HCT116 (cell line): ENCODE data around the gene ARF1. TPM values are rescaled to one million over a fixed set of nuclear protein-coding genes. Genes with fewer than 3 reads are reported as not detected.

ENCODE experiments used
- ATAC-seq: fragments of 200-7000 bp; cut with Tn5 transposase; 2 replicates; pipeline ENCODE4 v1.9.1; 2020; ENCODE audit warnings: mild to moderate bottlenecking, moderate library complexity
- BruUV-seq: library from RNA; stranded (reverse); fragments of 400-500 nt; replicated peaks from 2 replicates; lab custom pipeline; 2021; lab: Mats Ljungman, UMichigan
- CTCF ChIA-PET: fragments of 300-600 bp; sonication (Branson Sonifier 250); formaldehyde crosslinking; loops from one replicate; lab custom pipeline; 2021; ENCODE audit warnings: antibody characterized with exemption; lab: Charles Lee
- POLR2A ChIA-PET: fragments of 300-600, 350-600 bp; sonication (Branson Sonifier 250); formaldehyde crosslinking; loops from one replicate; lab custom pipeline; 2021; ENCODE audit warnings: antibody characterized with exemption; lab: Charles Lee
- RAD21 ChIA-PET, 2 experiments: fragments of 300-600 bp; sonication (Branson Sonifier 250); formaldehyde crosslinking; loops; one replicate each; lab custom pipeline; 2023; ENCODE audit warnings: low total read pairs in 2 of 2; ENCODE audit not compliant: uncharacterized antibody in 2 of 2, unreplicated experiment in 2 of 2, low non-redundant PET in 1 of 2; lab: Charles Lee
- DNase-seq: peaks from one replicate; pipeline ENCODE4 v3.0.0-alpha.2; 2010; ENCODE audit warnings: low read depth, low spot score
- H2AFZ ChIP-seq: fragments of 200-600 bp; shearing (Covaris generic), sonication (generic); 2 replicates; pipeline ENCODE4 v1.6.1; 2017; ENCODE audit warnings: low read depth, mixed run types, mixed read lengths, antibody characterized with exemption, low read length; ENCODE audit not compliant: poor library complexity, severe bottlenecking
- H3K27ac ChIP-seq: 2 replicates; pipeline ENCODE4 v1.5.1; 2012; ENCODE audit warnings: low read depth, low read length
- H3K27me3 ChIP-seq: fragments of 200-600 bp; sonication (generic); 2 replicates; pipeline ENCODE4 v1.6.1; 2016; ENCODE audit warnings: mixed run types, low read length, mixed read lengths; ENCODE audit not compliant: insufficient read depth
- H3K36me3 ChIP-seq, 2 experiments: fragments of 200-500 bp in 1 of 2; fragments of 200-600 bp in 1 of 2; sonication (Bioruptor generic) in 1 of 2; sonication (generic) in 1 of 2; 2 replicates each; pipeline versions ENCODE4 v1.5.1 to v1.6.1; 2014 to 2016; ENCODE audit warnings: low read length in 2 of 2, inconsistent platforms in 1 of 2, mixed read lengths in 1 of 2, mixed run types in 1 of 2; ENCODE audit not compliant: insufficient read depth in 2 of 2, control insufficient read depth in 1 of 2
- H3K4me1 ChIP-seq, 2 experiments: fragments of 200-600 bp in 1 of 2; sonication (generic) in 1 of 2; 2 replicates each; pipeline versions ENCODE4 v1.5.1 to v1.6.1; 2012 to 2017; ENCODE audit warnings: low read length in 2 of 2, inconsistent platforms in 1 of 2, mild to moderate bottlenecking in 1 of 2, mixed read lengths in 1 of 2, mixed run types in 1 of 2, moderate library complexity in 1 of 2; ENCODE audit not compliant: insufficient read depth in 2 of 2, control insufficient read depth in 1 of 2
- H3K4me2 ChIP-seq: fragments of 200-600 bp; sonication (generic); 2 replicates; pipeline ENCODE4 v1.6.1; 2017; ENCODE audit warnings: mixed run types, low read length, mixed read lengths
- H3K4me3 ChIP-seq, 2 experiments: fragments of 200-600 bp in 1 of 2; sonication (generic) in 1 of 2; replicated peaks in 1 of 2; 2 replicates each; pipeline ENCODE4 v1.5.1; 2011 to 2016; ENCODE audit warnings: low read length in 2 of 2, control low read depth in 1 of 2, low read depth in 1 of 2, mild to moderate bottlenecking in 1 of 2, mixed read lengths in 1 of 2, mixed run types in 1 of 2
- H3K79me2 ChIP-seq: fragments of 200-600 bp; sonication (generic); 2 replicates; pipeline ENCODE4 v1.6.1; 2017; ENCODE audit warnings: mild to moderate bottlenecking, mixed run types, low read length, moderate library complexity, mixed read lengths; ENCODE audit not compliant: insufficient read depth
- H3K9ac ChIP-seq: fragments of 200-600 bp; sonication (generic); 2 replicates; pipeline ENCODE4 v1.6.1; 2016; ENCODE audit warnings: low read length, mixed read lengths
- H3K9me2 ChIP-seq: fragments of 200-600 bp; sonication (generic), shearing (Covaris generic); 2 replicates; pipeline ENCODE4 v1.6.1; 2017; ENCODE audit warnings: mixed run types, mild to moderate bottlenecking, moderate library complexity; ENCODE audit not compliant: insufficient read depth
- H3K9me3 ChIP-seq, 2 experiments: fragments of 200-500 bp in 1 of 2; fragments of 200-600 bp in 1 of 2; sonication (Bioruptor generic) in 1 of 2; sonication (generic) in 1 of 2; 2 replicates each; pipeline ENCODE4 v1.6.1; 2014 to 2017; ENCODE audit warnings: low read length in 2 of 2, mixed read lengths in 2 of 2, inconsistent platforms in 1 of 2, low read depth in 1 of 2, mild to moderate bottlenecking in 1 of 2, mixed run types in 1 of 2, moderate library complexity in 1 of 2; ENCODE audit not compliant: control insufficient read depth in 1 of 2, insufficient read depth in 1 of 2
- H4K20me1 ChIP-seq: fragments of 200-600 bp; sonication (generic), shearing (Covaris generic); 2 replicates; pipeline ENCODE4 v1.6.1; 2017; ENCODE audit warnings: mixed run types, mild to moderate bottlenecking, moderate library complexity; ENCODE audit not compliant: insufficient read depth
- POLR2AphosphoS5 ChIP-seq: IDR thresholded peaks from 2 replicates; pipeline ENCODE4 v1.6.1; 2011; ENCODE audit warnings: mild to moderate bottlenecking, low read depth, low read length, moderate library complexity
- SIN3A ChIP-seq: IDR thresholded peaks from 2 replicates; pipeline ENCODE4 v1.6.1; 2012; ENCODE audit warnings: low read depth
- SRF ChIP-seq: IDR thresholded peaks from 2 replicates; pipeline ENCODE4 v1.6.1; 2012; ENCODE audit warnings: low read depth
- ZFX ChIP-seq: fragments of 450-650 bp; IDR thresholded peaks from 2 replicates; pipeline ENCODE4 v1.6.1; 2017
- intact Hi-C: fragments of 100-400 bp; cut with micrococcal nuclease; formaldehyde crosslinking; loops from 2 replicates; pipeline ENCODE4 v1.10.0; 2022
- total RNA-seq: library from RNA; stranded (reverse); gene quantifications from one replicate; pipeline ENCODE4 v1.2.1, GENCODE V29; 2021; ENCODE audit not compliant: unreplicated experiment

Gene ARF1
- total RNA-seq, 1 experiment from 2014 or later: 394 TPM

- no peaks in the 10 kb centered on the region for H3K9me2 ChIP-seq
- peak overlapping the region; percentile 96 for H3K4me2 ChIP-seq
- RAD21 ChIA-PET: interaction anchor here (1.0 to 2.1 kb wide), 2 partner anchors 82 kb away, joined by 3 to 4 read pairs; no protein-coding TSS in a partner anchor
- no peaks in the 10 kb centered on the region for H3K9me3 ChIP-seq
- H2AFZ ChIP-seq: no peak overlapping the region
- peak overlapping the region; percentile 94 to 99 for H3K4me3 ChIP-seq
- ATAC-seq (peak; percentile 35), DNase-seq (no peak)
- H3K79me2 ChIP-seq: peaks cover 74% of the 10 kb centered on the region
- TSS peak; percentile 37 for BruUV-seq
- peaks cover 8 to 37% of the 10 kb centered on the region in 2 experiments; a peak in 3 of 4 replicates for H3K4me1 ChIP-seq
- H4K20me1 ChIP-seq: peaks cover 20% of the 10 kb centered on the region
- intact Hi-C loops: no loop called here
- peak overlapping the region; percentile 100 for H3K9ac ChIP-seq
- no peak; the same call in 1 of the 2 replicates for TF ChIP-seq POLR2AphosphoS5
- peak overlapping the region; percentile 92 for H3K27ac ChIP-seq
- POLR2A ChIA-PET: interaction anchor here (0.7 to 1.2 kb wide), 6 partner anchors 9 to 82 kb away, joined by 3 to 4 read pairs (median 3); no protein-coding TSS in a partner anchor
- peaks cover 0 to 19% of the 10 kb centered on the region in 2 experiments; a peak in 1 of 4 replicates for H3K36me3 ChIP-seq
- H3K27me3 ChIP-seq: no peaks in the 10 kb centered on the region
- CTCF ChIA-PET: interaction anchor here (0.7 to 1.5 kb wide), 3 partner anchors 9 to 82 kb away, joined by 3 to 4 read pairs (median 4); no protein-coding TSS in a partner anchor
These were observed 812 bp upstream of the ARF1 start for GRCh38 chr1:228081578-228082213.

- Histone ChIP-seq H4K20me1 (peaks cover 35% of the 10 kb centered on the region), H3K9ac (peak overlapping the region; percentile 100), H3K79me2 (peaks cover 89% of the 10 kb centered on the region), H3K4me1 (peaks cover 11 to 51% of the 10 kb centered on the region in 2 experiments), H3K9me2 (no peaks in the 10 kb centered on the region), H3K4me2 (peak overlapping the region; percentile 96), H3K9me3 (no peaks in the 10 kb centered on the region)
- RAD21 ChIA-PET: interaction anchor here in 1 of 2 experiments (2.1 kb wide), 1 partner anchor 84 kb away, joined by 4 read pairs; no protein-coding TSS in a partner anchor
- TF ChIP-seq ZFX (peak; percentile 55), SRF (no peak), SIN3A (0 out of 2 replicates have a peak, but pooled peaks have one; percentile 34)
- TF ChIP-seq, all 23 proteins: peak for 2
- intact Hi-C loops: no loop called here
- Histone ChIP-seq H2AFZ (no peak overlapping the region), H3K4me3 (peak overlapping the region; percentile 94 to 99), H3K36me3 (peaks cover 0 to 25% of the 10 kb centered on the region in 2 experiments; a peak in 1 of 4 replicates), H3K27ac (peak overlapping the region; percentile 92), H3K27me3 (no peaks in the 10 kb centered on the region)
- POLR2A ChIA-PET: interaction anchor here (1.2 kb wide), 2 partner anchors 15 to 24 kb away, joined by 3 read pairs; no protein-coding TSS in a partner anchor
- DNase-seq (no peak), ATAC-seq (peak; percentile 24)
- BruUV-seq: no TSS peak
- CTCF ChIA-PET: interaction anchor here (1.5 kb wide), 1 partner anchor 19 kb away, joined by 4 read pairs; no protein-coding TSS in a partner anchor
These were observed 686 bp downstream of the ARF1 start for GRCh38 chr1:228082918-228083870.
